ENCODE measurements around the gene TEX48.

TEX48 gene

DNA sequence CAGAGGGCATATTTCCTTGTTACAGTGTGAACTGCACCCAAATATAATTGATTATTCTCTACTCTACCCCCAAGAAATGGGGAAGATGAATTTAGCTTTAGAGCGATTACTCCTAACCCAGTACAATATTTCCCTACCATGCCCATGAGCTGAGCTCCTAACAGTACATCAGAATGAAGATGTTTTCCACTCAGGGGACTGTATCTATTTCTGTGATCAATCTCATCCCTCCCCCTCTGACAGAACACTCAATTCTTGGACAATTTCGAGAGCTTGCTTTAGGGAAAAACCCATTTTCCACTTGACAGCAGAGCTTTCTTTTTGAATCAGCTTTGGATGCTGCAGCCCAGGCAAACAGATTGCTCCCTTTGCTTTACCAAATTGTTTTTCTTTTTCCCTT is 24.7 kb upstream of the TEX48 start:
- no peak for TF ChIP-seq ZFX (IDR thresholded peaks at IDR 0.05; ENCODE audit: borderline replicate concordance)
- TF ChIP-seq, protein P1, sequence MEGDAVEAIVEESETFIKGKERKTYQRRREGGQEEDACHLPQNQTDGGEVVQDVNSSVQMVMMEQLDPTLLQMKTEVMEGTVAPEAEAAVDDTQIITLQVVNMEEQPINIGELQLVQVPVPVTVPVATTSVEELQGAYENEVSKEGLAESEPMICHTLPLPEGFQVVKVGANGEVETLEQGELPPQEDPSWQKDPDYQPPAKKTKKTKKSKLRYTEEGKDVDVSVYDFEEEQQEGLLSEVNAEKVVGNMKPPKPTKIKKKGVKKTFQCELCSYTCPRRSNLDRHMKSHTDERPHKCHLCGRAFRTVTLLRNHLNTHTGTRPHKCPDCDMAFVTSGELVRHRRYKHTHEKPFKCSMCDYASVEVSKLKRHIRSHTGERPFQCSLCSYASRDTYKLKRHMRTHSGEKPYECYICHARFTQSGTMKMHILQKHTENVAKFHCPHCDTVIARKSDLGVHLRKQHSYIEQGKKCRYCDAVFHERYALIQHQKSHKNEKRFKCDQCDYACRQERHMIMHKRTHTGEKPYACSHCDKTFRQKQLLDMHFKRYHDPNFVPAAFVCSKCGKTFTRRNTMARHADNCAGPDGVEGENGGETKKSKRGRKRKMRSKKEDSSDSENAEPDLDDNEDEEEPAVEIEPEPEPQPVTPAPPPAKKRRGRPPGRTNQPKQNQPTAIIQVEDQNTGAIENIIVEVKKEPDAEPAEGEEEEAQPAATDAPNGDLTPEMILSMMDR (IDR thresholded peaks at IDR 0.05), result no peak

DNA sequence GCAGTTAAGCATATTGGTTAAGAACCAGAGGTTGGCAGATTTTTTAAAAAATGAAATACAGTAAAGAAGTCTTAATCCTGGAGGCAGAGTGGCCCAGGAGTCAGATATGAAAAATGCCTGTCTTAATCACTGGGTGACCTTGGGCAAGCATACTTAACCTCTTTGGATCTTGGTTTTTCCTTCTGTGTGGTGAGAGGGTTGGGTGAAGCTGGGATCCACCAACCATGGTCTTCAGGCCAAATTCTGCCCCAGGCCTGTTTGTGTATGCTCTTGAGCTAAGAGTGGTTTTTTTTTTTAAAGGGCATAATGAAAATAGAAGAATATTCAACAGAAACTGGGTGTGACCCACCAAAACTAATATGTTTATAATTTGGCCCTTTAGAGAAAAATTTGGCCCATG is 20.0 kb upstream of the TEX48 start:
- TF ChIP-seq, protein P1 (IDR thresholded peaks at IDR 0.05), result no peak
- TF ChIP-seq ZFX (IDR thresholded peaks at IDR 0.05; ENCODE audit: borderline replicate concordance), result no peak
- no peak overlapping the region for H3K27ac ChIP-seq

More for the DNA sequence above, 24.7 kb upstream of the TEX48 start:
- no peak overlapping the region for H3K27ac ChIP-seq

GRCh38 chr9:114697951-114698351 is 16.0 kb upstream of the TEX48 start:
- no peak overlapping the region for H3K27ac ChIP-seq
- no peak for TF ChIP-seq ZFX (IDR thresholded peaks at IDR 0.05; ENCODE audit: borderline replicate concordance)
- TF ChIP-seq, protein P1 (IDR thresholded peaks at IDR 0.05), result no peak

DNA sequence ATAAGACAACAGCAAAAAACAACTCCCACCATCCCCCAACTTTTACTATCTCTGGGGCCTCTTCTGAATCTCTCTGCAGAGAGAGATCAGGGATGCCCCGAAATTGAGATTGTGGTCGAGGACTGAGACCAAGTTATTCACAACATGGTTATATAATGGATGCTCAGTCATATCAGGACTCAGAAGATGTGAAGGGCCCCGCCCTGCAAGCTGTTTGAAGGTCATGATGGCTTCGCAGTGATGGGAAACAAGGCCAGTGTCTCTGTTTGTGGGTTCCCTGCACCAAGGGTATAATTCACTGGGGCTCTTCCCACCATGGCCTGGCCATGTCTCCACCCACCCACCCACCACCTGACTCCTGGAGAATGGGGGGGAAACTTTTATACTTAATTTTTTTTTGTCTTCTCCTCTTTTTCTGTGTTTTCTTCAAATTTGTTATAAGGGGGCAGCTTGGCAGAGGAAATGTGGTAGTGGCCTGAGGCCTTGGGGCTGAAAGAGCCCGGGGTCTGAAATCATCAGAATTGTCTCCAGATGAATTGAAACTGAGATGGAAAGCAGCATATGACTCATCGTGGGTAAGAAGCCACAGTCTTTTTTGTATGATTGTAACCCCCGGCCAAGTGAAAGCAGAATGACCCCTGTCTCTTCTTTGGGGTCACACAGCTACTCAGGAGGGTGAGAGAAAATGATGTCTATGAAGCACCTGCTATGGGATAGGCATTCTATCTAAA is 15.0 kb upstream of the TEX48 start:
- no peak for TF ChIP-seq ZFX (IDR thresholded peaks at IDR 0.05; ENCODE audit: borderline replicate concordance)
- TF ChIP-seq, protein P1 (IDR thresholded peaks at IDR 0.05), result no peak
- H3K27ac ChIP-seq, result no peak overlapping the region

- H3K27ac ChIP-seq, result no peak overlapping the region
- no peak for TF ChIP-seq ZFX (IDR thresholded peaks at IDR 0.05; ENCODE audit: borderline replicate concordance)
- TF ChIP-seq, protein P1 (IDR thresholded peaks at IDR 0.05), result no peak
These were observed 14.0 kb upstream of the TEX48 start for GRCh38 chr9:114695948-114696347.

DNA sequence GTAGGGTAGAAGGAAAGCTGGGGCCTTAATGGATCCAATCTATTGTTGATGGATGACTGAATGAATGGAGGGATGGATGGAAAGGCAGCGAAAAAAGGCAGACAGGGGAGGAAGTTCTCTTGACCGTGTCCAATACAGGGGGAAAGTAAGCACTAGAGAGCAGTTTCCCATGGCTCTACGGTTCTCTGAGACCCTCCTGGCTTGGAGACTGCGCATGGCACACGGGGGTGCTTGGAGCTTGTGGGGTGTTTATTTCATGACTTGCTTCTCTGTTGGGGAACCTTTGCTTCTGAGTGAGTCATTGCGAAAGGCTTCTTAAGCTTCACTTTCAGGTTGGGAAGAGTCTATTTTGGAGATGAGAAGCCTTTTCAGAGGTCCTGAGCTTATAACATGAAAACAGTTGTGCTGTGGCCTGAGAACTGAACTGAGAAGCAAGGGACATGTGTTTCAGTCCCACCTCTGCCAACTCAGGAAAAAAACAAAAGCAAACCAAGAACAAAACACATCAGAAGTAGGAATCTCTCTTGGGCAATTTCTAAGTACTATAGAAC is 12.8 kb upstream of the TEX48 start:
- H3K27ac ChIP-seq, result no peak overlapping the region
- TF ChIP-seq, protein P1 (IDR thresholded peaks at IDR 0.05), result no peak
- TF ChIP-seq ZFX (IDR thresholded peaks at IDR 0.05; ENCODE audit: borderline replicate concordance), result no peak

GRCh38 chr9:114694146-114694545 is 12.2 kb upstream of the TEX48 start:
- TF ChIP-seq, protein P1 (IDR thresholded peaks at IDR 0.05), result no peak
- no peak for TF ChIP-seq ZFX (IDR thresholded peaks at IDR 0.05; ENCODE audit: borderline replicate concordance)
- H3K27ac ChIP-seq, result no peak overlapping the region
